Tibial nerve (tissue), 3 donors: Measurements from ENCODE around the gene FAM237B.

Experiments
- CTCF ChIP-seq, 5 experiments: fragments of 200-600 bp in 3 of 5; fragments of 450-650 bp in 2 of 5; sonication (generic) in 3 of 5; IDR thresholded peaks; one replicate each; pipeline ENCODE4 v1.5.1; 2016 to 2019; ENCODE audit warnings: antibody characterized with exemption in 5 of 5, mild to moderate bottlenecking in 3 of 5, moderate library complexity in 2 of 5
- POLR2A ChIP-seq, 2 donors: fragments of 450-650 bp; IDR thresholded peaks; one replicate each; pipeline ENCODE4 v1.6.1; 2017; ENCODE audit warnings: antibody characterized with exemption in 2 of 2, mild to moderate bottlenecking in 2 of 2, moderate library complexity in 2 of 2

GRCh38 chr7:90351987-90352386, 30.9 kb upstream of the FAM237B start:
- TF ChIP-seq CTCF (IDR thresholded peaks at IDR 0.05), result no peak
- TF ChIP-seq POLR2A (IDR thresholded peaks at IDR 0.05), result no peak
